SU-DHL-6 (cell line): ENCODE measurements around the gene CKMT2.

Source experiments
- CTCF ChIP-seq: fragments of 200-600 bp; sonication (generic); IDR thresholded peaks from one replicate; pipeline ENCODE4 v1.5.1; 2017; ENCODE audit warnings: antibody characterized with exemption, mild to moderate bottlenecking, low read length, moderate library complexity; ENCODE audit not compliant: insufficient read depth, poor library complexity, severe bottlenecking
- EZH2phosphoT487 ChIP-seq: fragments of 200-600 bp; sonication (generic), shearing (Covaris generic); conservative IDR thresholded peaks from 2 replicates; pipeline ENCODE4 v1.6.1; 2018; ENCODE audit warnings: mild to moderate bottlenecking, antibody characterized with exemption, low read length, moderate library complexity, mixed read lengths

DNA sequence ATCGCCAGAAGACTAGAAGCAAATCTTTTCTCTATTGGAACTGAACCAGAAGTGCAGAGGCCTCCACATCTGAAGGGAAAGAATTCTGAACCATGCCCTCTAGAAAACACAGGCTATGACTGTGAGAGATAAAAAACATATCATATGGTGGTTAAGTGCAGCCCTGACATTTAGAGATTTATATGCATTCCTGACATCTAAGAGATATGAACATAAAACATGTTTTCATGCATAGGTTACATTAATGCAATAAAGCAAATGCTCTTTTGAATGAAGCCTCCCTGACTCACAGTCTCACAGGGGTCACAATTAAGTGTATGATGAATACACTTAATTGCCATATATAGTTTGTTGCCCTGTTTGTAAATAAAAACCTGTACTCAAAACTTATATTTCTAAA, 28.9 kb upstream of the CKMT2 start:
- TF ChIP-seq CTCF = no peak
- no peak for TF ChIP-seq EZH2phosphoT487
